ENCODE results near the gene ARHGAP6. TPM values are rescaled to one million over a fixed set of nuclear protein-coding genes. Genes with fewer than 3 reads are reported as not detected.
A peak's percentile ranks its signal among the peaks of the same experiment; 100 is the strongest.
"Not testable (repeated sequence)": the region's sequence is repeated elsewhere in the genome, so short reads cannot be mapped to it uniquely, and the experiment has no call there.

The ARHGAP6 gene
- total and polyA plus RNA-seq, 9 of the 15 experiments (the other 6 are each of a cell fraction or from before 2014, with no cell fraction given), result 12.5 to 63.6 (median 41.8) TPM

- in situ Hi-C loops (cut with MboI); H3K9me3 ChIP-seq (replicated peaks; ENCODE audit: control insufficient read depth, insufficient read depth, low read depth, low read length); H3K27me3 ChIP-seq (ENCODE audit: control insufficient read depth in 2 of 2, insufficient read depth in 2 of 2, low read length in 2 of 2); CTCF ChIA-PET (ENCODE audit: low intra/inter-chr PET ratio); H3K9me1 ChIP-seq (ENCODE audit: control insufficient read depth, insufficient read depth, low read length); BruUV-seq (replicated peaks); H3K4me2 ChIP-seq (ENCODE audit: insufficient read depth, low read length); H4K20me1 ChIP-seq (replicated peaks; ENCODE audit: control insufficient read depth, insufficient read depth, low read length); H3K36me3 ChIP-seq (ENCODE audit: control insufficient read depth, insufficient read depth, low read length); intact Hi-C loops (cut with micrococcal nuclease); H3K4me3 ChIP-seq; DNase-seq (ENCODE audit: extremely low read depth in 1 of 4, low spot score in 3 of 4): not testable (repeated sequence)
- peak overlapping the region; percentile 78 for H3K27ac ChIP-seq (ENCODE audit: extremely low read depth, low read depth, low read length)
- WGBS (ENCODE audit: insufficient coverage, low coverage, missing lambda C conversion rate), result no CpG with 5 or more reads among the region's 2 CpGs
- peak; percentile 9; the same call in 2 of the 3 replicates for ATAC-seq
- H2AFZ ChIP-seq (ENCODE audit: low read depth, low read length), result peak overlapping the region; percentile 72; the same call in 1 of the 2 replicates
- H3K4me1 ChIP-seq (replicated peaks in 1 of 2; ENCODE audit: control insufficient read depth in 2 of 2, insufficient read depth in 2 of 2, low read length in 2 of 2), result peaks cover 10 to 61% of the 10 kb centered on the region in 2 experiments
- H3K79me2 ChIP-seq (ENCODE audit: control insufficient read depth, insufficient read depth, low read length), result peaks cover 84% of the 10 kb centered on the region
- POLR2A ChIA-PET, result interaction anchor here (1.5 kb wide), 1 partner anchor 21 kb away, joined by 3 read pairs; no protein-coding TSS in a partner anchor
- H3K9ac ChIP-seq (ENCODE audit: insufficient read depth in 1 of 2, low read depth in 2 of 2, low read length in 2 of 2), result peak overlapping the region in 1 of 2 experiments; percentile 48; a peak in 1 of 4 replicates
- FAIRE-seq, result peak; percentile 19
- TF ChIP-seq HMBOX1 (IDR thresholded peaks at IDR 0.05) (peak; percentile 76; the same call in 1 of the 2 replicates), MGA (IDR thresholded peaks at IDR 0.05) (peak; percentile 48; the same call in 1 of the 2 replicates)
- TF ChIP-seq, protein P1, sequence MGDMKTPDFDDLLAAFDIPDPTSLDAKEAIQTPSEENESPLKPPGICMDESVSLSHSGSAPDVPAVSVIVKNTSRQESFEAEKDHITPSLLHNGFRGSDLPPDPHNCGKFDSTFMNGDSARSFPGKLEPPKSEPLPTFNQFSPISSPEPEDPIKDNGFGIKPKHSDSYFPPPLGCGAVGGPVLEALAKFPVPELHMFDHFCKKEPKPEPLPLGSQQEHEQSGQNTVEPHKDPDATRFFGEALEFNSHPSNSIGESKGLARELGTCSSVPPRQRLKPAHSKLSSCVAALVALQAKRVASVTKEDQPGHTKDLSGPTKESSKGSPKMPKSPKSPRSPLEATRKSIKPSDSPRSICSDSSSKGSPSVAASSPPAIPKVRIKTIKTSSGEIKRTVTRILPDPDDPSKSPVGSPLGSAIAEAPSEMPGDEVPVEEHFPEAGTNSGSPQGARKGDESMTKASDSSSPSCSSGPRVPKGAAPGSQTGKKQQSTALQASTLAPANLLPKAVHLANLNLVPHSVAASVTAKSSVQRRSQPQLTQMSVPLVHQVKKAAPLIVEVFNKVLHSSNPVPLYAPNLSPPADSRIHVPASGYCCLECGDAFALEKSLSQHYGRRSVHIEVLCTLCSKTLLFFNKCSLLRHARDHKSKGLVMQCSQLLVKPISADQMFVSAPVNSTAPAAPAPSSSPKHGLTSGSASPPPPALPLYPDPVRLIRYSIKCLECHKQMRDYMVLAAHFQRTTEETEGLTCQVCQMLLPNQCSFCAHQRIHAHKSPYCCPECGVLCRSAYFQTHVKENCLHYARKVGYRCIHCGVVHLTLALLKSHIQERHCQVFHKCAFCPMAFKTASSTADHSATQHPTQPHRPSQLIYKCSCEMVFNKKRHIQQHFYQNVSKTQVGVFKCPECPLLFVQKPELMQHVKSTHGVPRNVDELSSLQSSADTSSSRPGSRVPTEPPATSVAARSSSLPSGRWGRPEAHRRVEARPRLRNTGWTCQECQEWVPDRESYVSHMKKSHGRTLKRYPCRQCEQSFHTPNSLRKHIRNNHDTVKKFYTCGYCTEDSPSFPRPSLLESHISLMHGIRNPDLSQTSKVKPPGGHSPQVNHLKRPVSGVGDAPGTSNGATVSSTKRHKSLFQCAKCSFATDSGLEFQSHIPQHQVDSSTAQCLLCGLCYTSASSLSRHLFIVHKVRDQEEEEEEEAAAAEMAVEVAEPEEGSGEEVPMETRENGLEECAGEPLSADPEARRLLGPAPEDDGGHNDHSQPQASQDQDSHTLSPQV (IDR thresholded peaks at IDR 0.05), result peak; percentile 10; the same call in 1 of the 2 replicates
Measured at GRCh38 chrX:11355944-11356343, 309.8 kb downstream of the ARHGAP6 start.
